Activated CD8-positive, alpha-beta T cell treated with anti-CD3 and anti-CD28 coated beads, Interleukin-2, amount 10 ng/mL, durations not matched to agents 7 days and 5 days (primary cell): ENCODE measurements around the gene CAPN13. TPM values are rescaled to one million over a fixed set of nuclear protein-coding genes. Genes with fewer than 3 reads are reported as not detected.

Source experiments
- ATAC-seq: fragments of 150-1000 bp; cut with Tn5 transposase; one replicate; pipeline ENCODE4 v1.10.0; 2021; ENCODE audit warnings: moderate library complexity
- CTCF ChIA-PET: fragments of 350-600 bp; sonication (Branson Sonifier 250); formaldehyde crosslinking; loops from one replicate; lab custom pipeline; 2021; ENCODE audit warnings: antibody characterized with exemption; lab: Charles Lee
- POLR2A ChIA-PET: fragments of 350-600 bp; sonication (Branson Sonifier 250); formaldehyde crosslinking; loops from one replicate; lab custom pipeline; 2021; ENCODE audit warnings: antibody characterized with exemption; lab: Charles Lee
- DNase-seq: peaks from one replicate; pipeline ENCODE4 v3.0.0-alpha.2; 2020
- H3K27ac Mint-ChIP-seq: one replicate; pipeline ENCODE4 v1.8.0; 2021; ENCODE audit warnings: mild to moderate bottlenecking, mixed read lengths
- H3K27me3 Mint-ChIP-seq: one replicate; pipeline ENCODE4 v1.8.0; 2021; ENCODE audit warnings: low read depth, mixed read lengths
- H3K36me3 Mint-ChIP-seq: one replicate; pipeline ENCODE4 v1.8.0; 2021; ENCODE audit warnings: low read depth, mixed read lengths
- H3K4me1 Mint-ChIP-seq: one replicate; pipeline ENCODE4 v1.8.0; 2021; ENCODE audit warnings: low read depth, mixed read lengths
- H3K4me3 Mint-ChIP-seq: one replicate; pipeline ENCODE4 v1.8.0; 2021; ENCODE audit warnings: mild to moderate bottlenecking, mixed read lengths
- H3K9me3 Mint-ChIP-seq: one replicate; pipeline ENCODE4 v1.8.0; 2022; ENCODE audit warnings: mixed read lengths; ENCODE audit not compliant: insufficient read depth
- total RNA-seq, 2 experiments: library from RNA; stranded (reverse); gene quantifications; one replicate each; pipeline ENCODE4 v1.2.3, GENCODE V29; 2021

CAPN13 gene
- total RNA-seq, 2 experiments from 2014 or later: not detected

GRCh38 chr2:30733876-30734520 is 73.2 kb downstream of the CAPN13 start:
- ATAC-seq (no peak), DNase-seq (no peak)
- Mint-ChIP-seq H3K4me1 (no peaks in the 10 kb centered on the region), H3K9me3 (no peaks in the 10 kb centered on the region), H3K27ac (no peak overlapping the region), H3K4me3 (no peak overlapping the region), H3K27me3 (no peaks in the 10 kb centered on the region), H3K36me3 (no peaks in the 10 kb centered on the region)
- ChIA-PET POLR2A (no interaction called here), CTCF (interaction anchor here (1.9 kb wide), 1 partner anchor 22 kb away, joined by 4 read pairs; no protein-coding TSS in a partner anchor)

- POLR2A ChIA-PET: no interaction called here
- Mint-ChIP-seq H3K4me3 (no peak overlapping the region), H3K9me3 (no peaks in the 10 kb centered on the region), H3K27ac (no peak overlapping the region), H3K4me1 (no peaks in the 10 kb centered on the region), H3K36me3 (no peaks in the 10 kb centered on the region), H3K27me3 (no peaks in the 10 kb centered on the region)
- CTCF ChIA-PET: no interaction called here
- ATAC-seq (no peak), DNase-seq (no peak)
Observed at GRCh38 chr2:30732876-30733275, 74.4 kb downstream of the CAPN13 start.

GRCh38 chr2:30732376-30732775 is 74.9 kb downstream of the CAPN13 start:
- ChIA-PET CTCF (no interaction called here), POLR2A (no interaction called here)
- H3K4me3 Mint-ChIP-seq: no peak overlapping the region
- no peaks in the 10 kb centered on the region for H3K27me3 Mint-ChIP-seq
- H3K4me1 Mint-ChIP-seq: no peaks in the 10 kb centered on the region
- no peak overlapping the region for H3K27ac Mint-ChIP-seq
- no peak for ATAC-seq
- no peaks in the 10 kb centered on the region for H3K36me3 Mint-ChIP-seq
- no peaks in the 10 kb centered on the region for H3K9me3 Mint-ChIP-seq
- no peak for DNase-seq

GRCh38 chr2:30731706-30732105 is 75.5 kb downstream of the CAPN13 start:
- no peak overlapping the region for H3K27ac Mint-ChIP-seq
- H3K4me1 Mint-ChIP-seq: no peaks in the 10 kb centered on the region
- H3K36me3 Mint-ChIP-seq: no peaks in the 10 kb centered on the region
- no peak for DNase-seq
- no peak overlapping the region for H3K4me3 Mint-ChIP-seq
- POLR2A ChIA-PET: no interaction called here
- CTCF ChIA-PET: no interaction called here
- no peaks in the 10 kb centered on the region for H3K9me3 Mint-ChIP-seq
- no peaks in the 10 kb centered on the region for H3K27me3 Mint-ChIP-seq
- ATAC-seq: no peak

DNA sequence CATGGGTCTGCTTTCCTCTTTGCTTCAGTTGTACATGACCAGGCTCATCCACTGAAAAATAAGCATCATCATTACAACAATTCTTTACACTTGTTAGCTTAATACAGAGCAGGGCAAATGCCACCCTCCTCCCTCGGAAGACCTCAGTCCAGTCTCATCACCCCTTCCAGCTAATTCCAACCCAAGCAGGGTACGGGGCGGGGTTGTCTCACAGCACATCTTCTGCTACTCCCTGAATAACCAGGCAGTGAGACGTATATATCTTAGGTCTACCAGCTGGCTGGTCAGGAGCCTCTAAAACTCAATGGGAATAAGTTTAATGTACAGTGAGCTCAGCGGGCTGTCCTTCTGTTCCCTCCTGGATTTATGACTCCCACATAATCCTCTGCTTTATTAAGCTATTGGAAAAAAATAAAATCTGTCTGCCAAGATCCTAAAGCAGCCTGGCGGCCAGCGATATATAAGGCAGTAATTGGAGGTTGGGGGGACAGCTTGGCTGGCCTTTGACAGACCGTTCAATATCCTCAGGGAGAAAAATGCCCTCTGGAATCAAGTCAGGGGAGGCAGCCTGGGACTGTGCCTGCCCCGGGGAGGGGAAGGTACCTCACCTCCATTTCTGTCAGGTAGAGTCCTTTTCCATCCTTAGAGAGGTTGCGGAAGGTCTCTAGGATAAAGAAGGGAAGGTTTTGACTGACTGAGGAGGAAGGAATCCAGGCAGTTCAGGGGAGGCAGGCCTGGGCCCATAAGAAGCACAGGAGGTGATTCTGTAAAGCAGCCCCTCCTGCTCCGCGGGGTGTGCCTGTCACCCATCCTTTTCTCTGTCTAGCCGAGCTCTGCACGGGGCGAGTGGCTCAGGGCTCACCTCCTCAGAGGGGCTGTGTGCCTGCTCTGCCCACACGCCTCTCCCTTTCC is 76.3 kb downstream of the CAPN13 start:
- no peak overlapping the region for H3K27ac Mint-ChIP-seq
- no peaks in the 10 kb centered on the region for H3K36me3 Mint-ChIP-seq
- POLR2A ChIA-PET: no interaction called here
- H3K27me3 Mint-ChIP-seq: peaks cover 1% of the 10 kb centered on the region
- H3K9me3 Mint-ChIP-seq: no peaks in the 10 kb centered on the region
- no peaks in the 10 kb centered on the region for H3K4me1 Mint-ChIP-seq
- H3K4me3 Mint-ChIP-seq: no peak overlapping the region
- CTCF ChIA-PET: no interaction called here
- ATAC-seq (no peak), DNase-seq (no peak)

DNA sequence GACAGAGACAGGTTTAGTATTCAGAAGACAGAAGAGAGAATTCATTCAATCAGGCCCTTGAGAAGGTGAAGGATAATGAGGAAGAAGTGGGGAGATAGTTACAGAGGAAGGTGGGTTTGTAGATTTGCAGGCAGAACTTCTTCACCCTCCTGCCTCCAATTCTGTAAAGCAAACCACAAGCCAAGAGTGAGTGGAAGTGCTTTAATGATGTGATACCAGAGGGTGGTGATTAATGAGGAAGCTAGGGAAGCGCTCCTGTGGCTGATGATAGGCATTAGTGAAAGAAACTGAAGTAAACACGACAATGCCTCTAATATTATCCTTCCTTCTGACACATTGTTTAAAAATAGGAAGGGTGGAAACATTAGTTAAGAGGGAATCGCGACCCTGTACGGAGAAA is 78.2 kb downstream of the CAPN13 start:
- CTCF ChIA-PET: interaction anchor here (0.9 to 1.4 kb wide), 2 partner anchors 18 to 441 kb away, joined by 3 to 5 read pairs; no protein-coding TSS in a partner anchor

DNA sequence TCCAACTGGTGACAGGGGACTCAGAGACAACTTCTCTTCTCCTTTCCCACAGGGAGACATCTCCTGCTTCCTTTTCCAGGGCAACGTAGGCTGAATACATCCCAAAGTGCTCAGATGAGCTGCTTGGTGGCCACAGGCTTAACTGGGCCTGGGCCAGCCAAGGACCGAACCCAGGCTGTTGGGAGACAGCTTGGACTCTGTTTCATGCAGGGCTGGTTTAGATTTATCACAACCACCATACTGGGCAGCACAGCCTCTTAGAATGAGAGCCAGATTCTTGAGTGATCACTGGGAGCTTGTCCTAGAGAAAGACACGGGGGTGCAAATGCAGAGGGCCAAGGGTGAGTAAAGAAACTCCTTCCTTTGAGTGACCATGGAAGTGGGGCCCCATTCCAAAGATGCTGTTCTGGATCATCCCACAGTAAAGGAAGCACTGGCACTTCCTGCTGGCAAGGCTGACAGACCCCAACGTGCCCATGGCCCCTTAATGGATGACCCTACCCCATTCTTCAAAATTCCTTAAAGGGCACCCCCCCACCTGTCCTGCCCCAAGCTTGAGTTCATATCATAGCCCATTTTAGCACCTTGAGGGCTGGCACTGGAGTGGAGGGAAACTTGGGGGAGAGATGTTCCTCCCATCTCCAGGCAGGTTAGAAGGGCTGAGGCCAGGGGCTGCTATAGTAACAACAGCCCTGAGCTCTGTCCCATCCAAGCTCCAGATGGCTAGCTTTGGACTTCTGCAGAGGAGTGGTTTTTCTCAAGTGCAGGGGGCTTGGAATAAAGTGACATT is 84.1 kb downstream of the CAPN13 start:
- ChIA-PET CTCF (interaction anchor here (0.7 to 1.9 kb wide), 3 partner anchors 9 to 447 kb away, joined by 3 to 6 read pairs (median 4); no protein-coding TSS in a partner anchor), POLR2A (no interaction called here)
- Mint-ChIP-seq H3K36me3 (no peaks in the 10 kb centered on the region), H3K27ac (no peak overlapping the region), H3K4me1 (no peaks in the 10 kb centered on the region), H3K9me3 (no peaks in the 10 kb centered on the region), H3K4me3 (no peak overlapping the region), H3K27me3 (peaks cover 17% of the 10 kb centered on the region)
- ATAC-seq (no peak), DNase-seq (no peak)

More for the DNA sequence above, 78.2 kb downstream of the CAPN13 start:
- no peaks in the 10 kb centered on the region for H3K9me3 Mint-ChIP-seq
- H3K27me3 Mint-ChIP-seq: peaks cover 8% of the 10 kb centered on the region
- H3K4me3 Mint-ChIP-seq: no peak overlapping the region
- no peak for ATAC-seq
- H3K4me1 Mint-ChIP-seq: no peaks in the 10 kb centered on the region
- H3K36me3 Mint-ChIP-seq: no peaks in the 10 kb centered on the region
- H3K27ac Mint-ChIP-seq: no peak overlapping the region
- POLR2A ChIA-PET: no interaction called here
- no peak for DNase-seq

DNA sequence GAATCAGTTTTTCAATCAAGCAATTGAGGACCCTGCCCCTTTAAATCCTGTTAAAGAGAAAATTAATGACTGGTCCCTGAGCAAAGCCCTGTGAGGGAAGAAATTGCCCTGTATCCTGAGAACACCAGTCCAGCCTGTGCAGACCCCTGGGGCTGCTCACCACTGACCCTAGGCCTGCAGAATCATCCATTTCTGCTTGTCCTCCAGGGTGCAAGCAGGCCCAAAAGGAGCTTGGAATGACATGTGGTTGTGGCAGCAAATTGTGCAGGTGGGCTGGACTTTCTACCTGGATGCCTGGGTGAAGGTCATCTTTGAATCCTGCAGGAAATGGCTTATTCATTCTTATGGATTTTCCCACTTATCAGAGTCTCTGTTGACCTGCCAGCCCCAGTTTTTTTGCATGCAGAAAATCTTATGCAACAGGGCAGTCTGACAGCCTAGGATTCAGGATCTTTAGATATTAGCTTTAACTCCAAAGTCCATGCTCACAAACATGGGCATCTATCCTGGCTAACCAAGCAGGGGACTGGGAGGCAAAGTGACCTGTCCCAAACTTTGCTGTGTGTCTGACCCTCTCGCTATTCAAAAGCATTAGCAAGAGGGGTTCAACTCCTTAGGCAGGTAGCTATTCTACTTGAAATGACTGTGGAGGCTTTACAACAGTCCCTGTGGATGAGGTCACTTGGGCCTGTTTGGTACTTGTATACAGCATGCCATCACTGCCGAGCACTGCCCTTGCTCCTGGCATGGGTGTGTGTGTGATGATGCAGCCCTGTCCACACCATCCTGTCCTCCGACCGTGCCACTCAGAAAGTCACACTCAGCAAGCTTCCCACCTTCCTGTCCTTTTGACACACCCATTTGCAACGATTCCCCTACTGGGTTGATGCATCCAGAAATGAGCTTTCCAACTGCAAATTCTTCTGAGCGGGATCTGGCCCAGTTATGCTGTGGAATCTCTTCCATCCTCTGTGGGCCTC is 85.3 kb downstream of the CAPN13 start:
- no peak overlapping the region for H3K4me3 Mint-ChIP-seq
- DNase-seq: no peak
- ATAC-seq: no peak
- H3K27ac Mint-ChIP-seq: no peak overlapping the region
- H3K4me1 Mint-ChIP-seq: no peaks in the 10 kb centered on the region
- H3K9me3 Mint-ChIP-seq: no peaks in the 10 kb centered on the region
- CTCF ChIA-PET: interaction anchor here (1.0 to 1.9 kb wide), 3 partner anchors 8 to 448 kb away, joined by 4 to 7 read pairs (median 6); no protein-coding TSS in a partner anchor
- H3K36me3 Mint-ChIP-seq: no peaks in the 10 kb centered on the region
- POLR2A ChIA-PET: no interaction called here
- H3K27me3 Mint-ChIP-seq: peaks cover 18% of the 10 kb centered on the region

- DNase-seq: no peak
- no peak for ATAC-seq
- ChIA-PET POLR2A (no interaction called here), CTCF (interaction anchor here (1.0 to 1.9 kb wide), 2 partner anchors 10 to 449 kb away, joined by 6 to 7 read pairs; no protein-coding TSS in a partner anchor)
- Mint-ChIP-seq H3K9me3 (no peaks in the 10 kb centered on the region), H3K36me3 (no peaks in the 10 kb centered on the region), H3K4me3 (no peak overlapping the region), H3K27ac (no peak overlapping the region), H3K4me1 (no peaks in the 10 kb centered on the region), H3K27me3 (peaks cover 19% of the 10 kb centered on the region)
Observed at GRCh38 chr2:30721241-30721640, 86.0 kb downstream of the CAPN13 start.

- Mint-ChIP-seq H3K36me3 (no peaks in the 10 kb centered on the region), H3K4me3 (no peak overlapping the region), H3K9me3 (no peaks in the 10 kb centered on the region), H3K27ac (no peak overlapping the region), H3K27me3 (peaks cover 11% of the 10 kb centered on the region), H3K4me1 (peaks cover 8% of the 10 kb centered on the region)
- CTCF ChIA-PET: interaction anchor here (1.3 kb wide), 1 partner anchor 146 kb away, joined by 5 read pairs; no protein-coding TSS in a partner anchor
- DNase-seq: no peak
- ATAC-seq: no peak
- POLR2A ChIA-PET: no interaction called here
Observed at GRCh38 chr2:30717081-30717650, 90.1 kb downstream of the CAPN13 start.
